Liver (tissue), 9 donors: Measurements from ENCODE around the gene COBL. TPM values are rescaled to one million over a fixed set of nuclear protein-coding genes. Genes with fewer than 3 reads are reported as not detected.

Source experiments
- DNase-seq: peaks from one replicate; pipeline ENCODE4 v3.0.0-alpha.2; 2017; ENCODE audit warnings: low spot score
- H3K27ac ChIP-seq, 2 donors: one replicate each; pipeline ENCODE4 v1.7.0; 2013; ENCODE audit warnings: inconsistent platforms in 2 of 2, low read length in 2 of 2, control low read depth in 1 of 2, low read depth in 1 of 2, mild to moderate bottlenecking in 1 of 2
- H3K27me3 ChIP-seq, 4 donors: one replicate each; pipeline versions ENCODE4 v1.6.1 to v1.7.0; 2013; ENCODE audit warnings: low read length in 3 of 4, inconsistent platforms in 1 of 4, mild to moderate bottlenecking in 1 of 4, moderate library complexity in 1 of 4; ENCODE audit not compliant: control insufficient read depth in 4 of 4, insufficient read depth in 4 of 4
- H3K36me3 ChIP-seq, 4 donors: one replicate each; pipeline versions ENCODE4 v1.6.1 to v1.7.0; 2013; ENCODE audit warnings: low read length in 3 of 4, mild to moderate bottlenecking in 3 of 4, low read depth in 1 of 4, moderate library complexity in 1 of 4; ENCODE audit not compliant: control insufficient read depth in 4 of 4, insufficient read depth in 3 of 4
- H3K4me1 ChIP-seq, 4 donors: one replicate each; pipeline versions ENCODE4 v1.6.1 to v1.7.0; 2013; ENCODE audit warnings: low read length in 3 of 4, mild to moderate bottlenecking in 3 of 4, moderate library complexity in 1 of 4; ENCODE audit not compliant: control insufficient read depth in 4 of 4, insufficient read depth in 4 of 4
- H3K4me3 ChIP-seq, 3 donors: one replicate each; pipeline versions ENCODE4 v1.6.1 to v1.7.0; 2013; ENCODE audit warnings: low read length in 3 of 3, control low read depth in 1 of 3, low read depth in 1 of 3, mild to moderate bottlenecking in 1 of 3
- H3K9ac ChIP-seq, 2 donors: one replicate each; pipeline ENCODE4 v1.7.0; 2013; ENCODE audit warnings: low read length in 2 of 2, mild to moderate bottlenecking in 2 of 2, moderate library complexity in 2 of 2, control low read depth in 1 of 2, low read depth in 1 of 2
- H3K9me3 ChIP-seq, 4 donors: one replicate each; pipeline versions ENCODE4 v1.6.1 to v1.7.0; 2013; ENCODE audit warnings: low read length in 3 of 4; ENCODE audit not compliant: control insufficient read depth in 4 of 4
- CTCF ChIP-seq: fragments of 150-350 bp; IDR thresholded peaks from 2 replicates; pipeline ENCODE4 v1.5.1; 2017; ENCODE audit warnings: improper control_type of control experiment, low read depth, low read length; ENCODE audit not compliant: missing input control
- EGR1 ChIP-seq, 2 donors: IDR thresholded peaks; 2 replicates each; pipeline ENCODE4 v1.6.1; 2016 to 2018; ENCODE audit warnings: antibody characterized with exemption in 2 of 2, low read depth in 2 of 2
- FOXA1 ChIP-seq: IDR thresholded peaks from 2 replicates; pipeline ENCODE4 v1.6.1; 2016; ENCODE audit warnings: antibody characterized with exemption
- FOXA2 ChIP-seq: IDR thresholded peaks from 2 replicates; pipeline ENCODE4 v1.6.1; 2016; ENCODE audit warnings: antibody characterized with exemption
- GABPA ChIP-seq, 2 donors: IDR thresholded peaks in 1 of 2; conservative IDR thresholded peaks in 1 of 2; 2 replicates each; pipeline ENCODE4 v1.6.1; 2016; ENCODE audit warnings: antibody characterized with exemption in 2 of 2, mild to moderate bottlenecking in 1 of 2, moderate library complexity in 1 of 2
- HNF4G ChIP-seq: IDR thresholded peaks from 2 replicates; pipeline ENCODE4 v1.6.1; 2016; ENCODE audit warnings: antibody characterized with exemption
- JUND ChIP-seq, 2 donors: IDR thresholded peaks; 2 replicates each; pipeline ENCODE4 v1.6.1; 2016; ENCODE audit warnings: antibody characterized with exemption in 2 of 2
- NR2F2 ChIP-seq: IDR thresholded peaks from 2 replicates; pipeline ENCODE4 v1.6.1; 2016; ENCODE audit warnings: antibody characterized with exemption
- RAD21 ChIP-seq, 2 donors: IDR thresholded peaks; 2 replicates each; pipeline ENCODE4 v1.6.1; 2016; ENCODE audit warnings: antibody characterized with exemption in 2 of 2, mild to moderate bottlenecking in 2 of 2
- RXRA ChIP-seq, 2 donors: IDR thresholded peaks; 2 replicates each; pipeline ENCODE4 v1.6.1; 2017 to 2018; ENCODE audit warnings: antibody characterized with exemption in 2 of 2, mild to moderate bottlenecking in 1 of 2
- SP1 ChIP-seq: IDR thresholded peaks from 2 replicates; pipeline ENCODE4 v1.6.1; 2018; ENCODE audit warnings: antibody characterized with exemption, mild to moderate bottlenecking
- TAF1 ChIP-seq: conservative IDR thresholded peaks from 2 replicates; pipeline ENCODE4 v1.6.1; 2016; ENCODE audit warnings: antibody characterized with exemption, mild to moderate bottlenecking
- YY1 ChIP-seq: IDR thresholded peaks from 2 replicates; pipeline ENCODE4 v1.6.1; 2016; ENCODE audit warnings: antibody characterized with exemption, mild to moderate bottlenecking
- ZBTB33 ChIP-seq: IDR thresholded peaks from 2 replicates; pipeline ENCODE4 v1.6.1; 2016; ENCODE audit warnings: antibody characterized with exemption
- WGBS: extraction: QIAGEN DNeasy Blood & Tissue Kit; methylation state at CpG from one replicate; pipeline ENCODE4 v1.1.7; 2013; 5-methylcytosine and 5-hydroxymethylcytosine counted together
- polyA plus RNA-seq, 2 donors: library from polyadenylated mRNA; stranded (reverse) in 1 of 2; unstranded in 1 of 2; fragments of 200-250 nt in 1 of 2; fragments of >200 nt in 1 of 2; fragmentation: Nextera tagmentation in 1 of 2; extraction: Ambion mirVana in 1 of 2; gene quantifications; one replicate each; pipeline versions ENCODE4 v1.2.1 to v1.2.3, GENCODE V29; 2013 to 2015
- total RNA-seq, 2 donors: library from RNA; depleted of rRNA; stranded (reverse); fragments of >200 nt; gene quantifications; one replicate each; pipeline ENCODE4 v1.2.3, GENCODE V29; 2014
- donor health status: healthy.
- donor health status: healthy.
- donor health status: healthy.
- donor health status: healthy.
- donor health status: healthy.

Gene COBL
- total and polyA plus RNA-seq, 4 donors: 5.8 to 18.7 (median 10.7) TPM

- H3K27ac ChIP-seq: no peak overlapping the region
- no peak overlapping the region for H3K4me3 ChIP-seq
- H3K4me1 ChIP-seq: no peaks in the 10 kb centered on the region
- no peaks in the 10 kb centered on the region for H3K27me3 ChIP-seq
- H3K9ac ChIP-seq: no peak overlapping the region
- TF ChIP-seq RAD21 (IDR thresholded peaks at IDR 0.05): no peak
- no peak for TF ChIP-seq ZBTB33
- no peak for TF ChIP-seq NR2F2
- no peak for TF ChIP-seq EGR1 (IDR thresholded peaks at IDR 0.05; ENCODE audit: low read depth in 2 of 2)
- no peaks in the 10 kb centered on the region for H3K36me3 ChIP-seq
- 88% methylated on average over 9 of the region's 9 CpGs for WGBS
- H3K9me3 ChIP-seq: no peaks in the 10 kb centered on the region
- peak; percentile 28 for DNase-seq
Measured at GRCh38 chr7:51016546-51016945, 300.1 kb downstream of the COBL start.

GRCh38 chr7:51015581-51015980 is 301.0 kb downstream of the COBL start:
- Histone ChIP-seq H3K27me3 (no peaks in the 10 kb centered on the region), H3K9me3 (no peaks in the 10 kb centered on the region), H3K36me3 (no peaks in the 10 kb centered on the region), H3K27ac (no peak overlapping the region), H3K9ac (no peak overlapping the region), H3K4me3 (no peak overlapping the region), H3K4me1 (no peaks in the 10 kb centered on the region)
- WGBS: 93% methylated on average over 11 of the region's 11 CpGs
- no peak for TF ChIP-seq FOXA1
- TF ChIP-seq RAD21 (IDR thresholded peaks at IDR 0.05): no peak
- no peak for TF ChIP-seq ZBTB33
- TF ChIP-seq TAF1: no peak
- no peak for TF ChIP-seq SP1
- no peak for TF ChIP-seq RXRA (IDR thresholded peaks at IDR 0.05)
- no peak for TF ChIP-seq NR2F2
- TF ChIP-seq YY1: no peak
- no peak for TF ChIP-seq HNF4G
- no peak for TF ChIP-seq FOXA2
- TF ChIP-seq GABPA (IDR thresholded peaks at IDR 0.05 in 1 of 2, conservative IDR thresholded peaks at IDR 0.05 in 1 of 2): no peak
- TF ChIP-seq CTCF: no peak
- no peak for TF ChIP-seq JUND (IDR thresholded peaks at IDR 0.05)
- DNase-seq: no peak

- H3K27ac ChIP-seq: no peak overlapping the region
- H3K9me3 ChIP-seq: no peaks in the 10 kb centered on the region
- DNase-seq: peak; percentile 28
- H3K9ac ChIP-seq: no peak overlapping the region
- no peaks in the 10 kb centered on the region for H3K27me3 ChIP-seq
- no peak overlapping the region for H3K4me3 ChIP-seq
- no peaks in the 10 kb centered on the region for H3K36me3 ChIP-seq
- H3K4me1 ChIP-seq: no peaks in the 10 kb centered on the region
- 85% methylated on average over 16 of the region's 16 CpGs for WGBS
- TF ChIP-seq EGR1 (IDR thresholded peaks at IDR 0.05; ENCODE audit: low read depth in 2 of 2) (no peak), SP1 (no peak)
Measured at GRCh38 chr7:51014811-51015210, 301.8 kb downstream of the COBL start.
